Activated naive CD4-positive, alpha-beta T cell treated with anti-CD3 and anti-CD28 coated beads, Interleukin-2, amount 10 ng/mL, durations not matched to agents 7 days and 5 days (primary cell): ENCODE measurements around the gene LIPH.

Experiments used
- CTCF ChIA-PET: fragments of 350-600 bp; sonication (Branson Sonifier 250); formaldehyde crosslinking; loops from one replicate; lab custom pipeline; 2021; ENCODE audit warnings: antibody characterized with exemption; lab: Charles Lee
- DNase-seq: peaks from one replicate; pipeline ENCODE4 v3.0.0-alpha.2; 2020
- H3K27ac Mint-ChIP-seq: one replicate; pipeline ENCODE4 v1.8.0; 2021; ENCODE audit warnings: mild to moderate bottlenecking, moderate library complexity, mixed read lengths
- H3K27me3 Mint-ChIP-seq: one replicate; pipeline ENCODE4 v1.8.0; 2021; ENCODE audit warnings: mild to moderate bottlenecking, mixed read lengths
- H3K36me3 Mint-ChIP-seq: one replicate; pipeline ENCODE4 v1.8.0; 2021; ENCODE audit warnings: mixed read lengths
- H3K4me1 Mint-ChIP-seq: one replicate; pipeline ENCODE4 v1.8.0; 2021; ENCODE audit warnings: mixed read lengths
- H3K4me3 Mint-ChIP-seq: one replicate; pipeline ENCODE4 v1.8.0; 2021; ENCODE audit warnings: mild to moderate bottlenecking, moderate library complexity, mixed read lengths
- H3K9me3 Mint-ChIP-seq: one replicate; pipeline ENCODE4 v1.8.0; 2021; ENCODE audit warnings: mixed read lengths

The LIPH gene

GRCh38 chr3:185527364-185527763 is 25.0 kb downstream of the LIPH start:
- Mint-ChIP-seq H3K4me1 (no peaks in the 10 kb centered on the region), H3K27me3 (peaks cover 25% of the 10 kb centered on the region), H3K27ac (no peak overlapping the region), H3K36me3 (no peaks in the 10 kb centered on the region), H3K4me3 (no peak overlapping the region), H3K9me3 (no peaks in the 10 kb centered on the region)
- DNase-seq = no peak
- CTCF ChIA-PET = no interaction called here

- Mint-ChIP-seq H3K27ac (no peak overlapping the region), H3K9me3 (no peaks in the 10 kb centered on the region), H3K27me3 (peaks cover 28% of the 10 kb centered on the region), H3K4me1 (no peaks in the 10 kb centered on the region), H3K4me3 (no peak overlapping the region), H3K36me3 (no peaks in the 10 kb centered on the region)
- DNase-seq = no peak
- CTCF ChIA-PET = no interaction called here
Observed at GRCh38 chr3:185526349-185526951, 25.9 kb downstream of the LIPH start.

GRCh38 chr3:185521349-185522138 is 30.8 kb downstream of the LIPH start:
- peaks cover 23% of the 10 kb centered on the region for H3K27me3 Mint-ChIP-seq
- no peaks in the 10 kb centered on the region for H3K4me1 Mint-ChIP-seq
- CTCF ChIA-PET = interaction anchor here (1.3 kb wide), 1 partner anchor 37 kb away, joined by 5 read pairs; no protein-coding TSS in a partner anchor
- DNase-seq = no peak
- no peaks in the 10 kb centered on the region for H3K9me3 Mint-ChIP-seq
- H3K36me3 Mint-ChIP-seq = no peaks in the 10 kb centered on the region
- H3K27ac Mint-ChIP-seq = no peak overlapping the region
- H3K4me3 Mint-ChIP-seq = no peak overlapping the region

GRCh38 chr3:185519021-185519420 is 33.4 kb downstream of the LIPH start:
- Mint-ChIP-seq H3K4me3 (no peak overlapping the region), H3K27me3 (peaks cover 27% of the 10 kb centered on the region), H3K9me3 (no peaks in the 10 kb centered on the region), H3K36me3 (no peaks in the 10 kb centered on the region), H3K27ac (no peak overlapping the region), H3K4me1 (no peaks in the 10 kb centered on the region)
- no peak for DNase-seq
- CTCF ChIA-PET = no interaction called here

- Mint-ChIP-seq H3K4me3 (no peak overlapping the region), H3K9me3 (no peaks in the 10 kb centered on the region), H3K36me3 (no peaks in the 10 kb centered on the region), H3K27me3 (peaks cover 22% of the 10 kb centered on the region), H3K4me1 (no peaks in the 10 kb centered on the region), H3K27ac (no peak overlapping the region)
- CTCF ChIA-PET = no interaction called here
- no peak for DNase-seq
Observed at GRCh38 chr3:185517387-185518130, 34.8 kb downstream of the LIPH start.

- DNase-seq = no peak
- Mint-ChIP-seq H3K27me3 (peaks cover 10% of the 10 kb centered on the region), H3K4me3 (no peak overlapping the region), H3K9me3 (no peaks in the 10 kb centered on the region), H3K27ac (no peak overlapping the region), H3K4me1 (no peaks in the 10 kb centered on the region), H3K36me3 (no peaks in the 10 kb centered on the region)
- CTCF ChIA-PET = no interaction called here
Observed at GRCh38 chr3:185511711-185512110, 40.7 kb downstream of the LIPH start.

GRCh38 chr3:185508335-185508991 is 43.9 kb downstream of the LIPH start:
- no peak overlapping the region for H3K4me3 Mint-ChIP-seq
- H3K27me3 Mint-ChIP-seq = peaks cover 14% of the 10 kb centered on the region
- DNase-seq = no peak
- CTCF ChIA-PET = no interaction called here
- H3K36me3 Mint-ChIP-seq = no peaks in the 10 kb centered on the region
- no peaks in the 10 kb centered on the region for H3K9me3 Mint-ChIP-seq
- no peak overlapping the region for H3K27ac Mint-ChIP-seq
- no peaks in the 10 kb centered on the region for H3K4me1 Mint-ChIP-seq

- no peaks in the 10 kb centered on the region for H3K36me3 Mint-ChIP-seq
- peaks cover 19% of the 10 kb centered on the region for H3K27me3 Mint-ChIP-seq
- CTCF ChIA-PET = no interaction called here
- H3K4me3 Mint-ChIP-seq = no peak overlapping the region
- H3K27ac Mint-ChIP-seq = no peak overlapping the region
- H3K4me1 Mint-ChIP-seq = no peaks in the 10 kb centered on the region
- DNase-seq = no peak
- no peaks in the 10 kb centered on the region for H3K9me3 Mint-ChIP-seq
Observed at GRCh38 chr3:185507883-185508282, 44.5 kb downstream of the LIPH start.

- no peak for DNase-seq
- Mint-ChIP-seq H3K4me1 (peaks cover 1% of the 10 kb centered on the region), H3K36me3 (no peaks in the 10 kb centered on the region), H3K27me3 (peaks cover 30% of the 10 kb centered on the region), H3K27ac (no peak overlapping the region), H3K9me3 (no peaks in the 10 kb centered on the region), H3K4me3 (no peak overlapping the region)
- CTCF ChIA-PET = no interaction called here
Observed at GRCh38 chr3:185504636-185505035, 47.8 kb downstream of the LIPH start.

- Mint-ChIP-seq H3K27me3 (peaks cover 37% of the 10 kb centered on the region), H3K9me3 (no peaks in the 10 kb centered on the region), H3K36me3 (peaks cover 2% of the 10 kb centered on the region), H3K4me3 (no peak overlapping the region), H3K27ac (no peak overlapping the region), H3K4me1 (peaks cover 7% of the 10 kb centered on the region)
- no peak for DNase-seq
- CTCF ChIA-PET = interaction anchor here (0.6 kb wide), 1 partner anchor 568 kb away, joined by 3 read pairs; no protein-coding TSS in a partner anchor
Observed at GRCh38 chr3:185503521-185503920, 48.9 kb downstream of the LIPH start.

- H3K4me3 Mint-ChIP-seq = no peak overlapping the region
- CTCF ChIA-PET = interaction anchor here (0.6 to 1.4 kb wide), 3 partner anchors 55 to 568 kb away, joined by 3 read pairs; no protein-coding TSS in a partner anchor
- H3K9me3 Mint-ChIP-seq = no peaks in the 10 kb centered on the region
- peaks cover 2% of the 10 kb centered on the region for H3K36me3 Mint-ChIP-seq
- H3K27me3 Mint-ChIP-seq = peaks cover 34% of the 10 kb centered on the region
- no peak for DNase-seq
- peaks cover 9% of the 10 kb centered on the region for H3K4me1 Mint-ChIP-seq
- no peak overlapping the region for H3K27ac Mint-ChIP-seq
Observed at GRCh38 chr3:185502987-185503386, 49.4 kb downstream of the LIPH start.

- Mint-ChIP-seq H3K36me3 (peaks cover 20% of the 10 kb centered on the region), H3K9me3 (no peaks in the 10 kb centered on the region), H3K27me3 (peaks cover 27% of the 10 kb centered on the region), H3K4me3 (peak within 1 kb of the TSS; percentile 98), H3K27ac (peak within 1 kb of the TSS; percentile 92), H3K4me1 (peaks cover 27% of the 10 kb centered on the region)
- CTCF ChIA-PET = interaction anchor here (1.1 to 1.6 kb wide), 2 partner anchors 39 to 60 kb away, joined by 3 to 8 read pairs; no protein-coding TSS in a partner anchor
- DNase-seq = peak; percentile 93
Observed at GRCh38 chr3:185498503-185499396, 53.6 kb downstream of the LIPH start, which contains the start of gene TMEM41A. TSS of gene TMEM41A (minus strand) at chr3:185499035. CDS start at chr3:185498961, 74 bp downstream.

- Mint-ChIP-seq H3K27ac (no peak overlapping the region), H3K4me1 (peaks cover 22% of the 10 kb centered on the region), H3K36me3 (peaks cover 43% of the 10 kb centered on the region), H3K4me3 (no peak overlapping the region), H3K9me3 (no peaks in the 10 kb centered on the region), H3K27me3 (no peaks in the 10 kb centered on the region)
- CTCF ChIA-PET = no interaction called here
- DNase-seq = no peak
Observed at GRCh38 chr3:185490241-185490640, 62.1 kb downstream of the LIPH start.
